Measurements from ENCODE around the gene UVSSA. TPM values are rescaled to one million over a fixed set of nuclear protein-coding genes. Genes with fewer than 3 reads are reported as not detected.
"Not testable (repeated sequence)": the region's sequence is repeated elsewhere in the genome, so short reads cannot be mapped to it uniquely, and the experiment has no call there.

UVSSA gene
- total RNA-seq, 1 donor from 2014 or later: 15.1 TPM

- DNase-seq (ENCODE audit: extremely low read depth, low read depth, low spot score): no peak
Observed at GRCh38 chr4:1415681-1415981, 68.6 kb downstream of the UVSSA start.

GRCh38 chr4:1416051-1416947 lies 69.3 kb downstream of the UVSSA start:
- no peak for DNase-seq (ENCODE audit: extremely low read depth, low read depth, low spot score)

GRCh38 chr4:1416948-1417260 lies 69.9 kb downstream of the UVSSA start:
- no peak for DNase-seq (ENCODE audit: extremely low read depth, low read depth, low spot score)

- DNase-seq (ENCODE audit: extremely low read depth, low read depth, low spot score): no peak
Observed at GRCh38 chr4:1417522-1418390, 70.7 kb downstream of the UVSSA start.

- no peak for DNase-seq (ENCODE audit: extremely low read depth, low read depth, low spot score)
Observed at GRCh38 chr4:1418494-1419285, 71.7 kb downstream of the UVSSA start.

GRCh38 chr4:1419708-1420107 lies 72.7 kb downstream of the UVSSA start:
- no peak for DNase-seq (ENCODE audit: extremely low read depth, low read depth, low spot score)

- no peak for DNase-seq (ENCODE audit: extremely low read depth, low read depth, low spot score)
Observed at GRCh38 chr4:1421657-1422056, 74.6 kb downstream of the UVSSA start.

GRCh38 chr4:1427010-1427409 lies 80.0 kb downstream of the UVSSA start:
- no peak for DNase-seq (ENCODE audit: extremely low read depth, low read depth, low spot score)

- not testable (repeated sequence) for DNase-seq (ENCODE audit: extremely low read depth, low read depth, low spot score)
Observed at GRCh38 chr4:1443688-1444172, 96.7 kb downstream of the UVSSA start.

Other genes with a start within 250 kb of the UVSSA start
- gene RNF212, start 233.6 kb upstream of the UVSSA start, total RNA-seq: 0.29 and 4.9 TPM in 2 replicates
- 4.6 and 5.1 TPM in 2 replicates for gene SPON2, start 174.6 kb upstream of the UVSSA start, total RNA-seq
- 170 and 171 TPM in 2 replicates for gene CTBP1, start 98.1 kb upstream of the UVSSA start, total RNA-seq
- gene MAEA, start 57.3 kb upstream of the UVSSA start, total RNA-seq: 71.9 and 80.0 TPM in 2 replicates
- not detected in 2 replicates for gene NKX1-1, start 59.2 kb downstream of the UVSSA start, total RNA-seq

All from glomerular endothelial cell (primary cell).